ENCODE measurements around the gene GCNT2.

GRCh38 chr6:10640412-10640811, 119.3 kb downstream of the GCNT2 start:
- TF ChIP-seq SUZ12 (IDR thresholded peaks at IDR 0.05; ENCODE audit: extremely low read depth, insufficient read depth, insufficient read length) (no peak), ZNF274 (IDR thresholded peaks at IDR 0.05; ENCODE audit: low read depth, low read length) (no peak), YY1 (IDR thresholded peaks at IDR 0.05; ENCODE audit: insufficient read depth, insufficient read length) (no peak)
